ENCODE data around the gene NKTR.

The NKTR gene

DNA sequence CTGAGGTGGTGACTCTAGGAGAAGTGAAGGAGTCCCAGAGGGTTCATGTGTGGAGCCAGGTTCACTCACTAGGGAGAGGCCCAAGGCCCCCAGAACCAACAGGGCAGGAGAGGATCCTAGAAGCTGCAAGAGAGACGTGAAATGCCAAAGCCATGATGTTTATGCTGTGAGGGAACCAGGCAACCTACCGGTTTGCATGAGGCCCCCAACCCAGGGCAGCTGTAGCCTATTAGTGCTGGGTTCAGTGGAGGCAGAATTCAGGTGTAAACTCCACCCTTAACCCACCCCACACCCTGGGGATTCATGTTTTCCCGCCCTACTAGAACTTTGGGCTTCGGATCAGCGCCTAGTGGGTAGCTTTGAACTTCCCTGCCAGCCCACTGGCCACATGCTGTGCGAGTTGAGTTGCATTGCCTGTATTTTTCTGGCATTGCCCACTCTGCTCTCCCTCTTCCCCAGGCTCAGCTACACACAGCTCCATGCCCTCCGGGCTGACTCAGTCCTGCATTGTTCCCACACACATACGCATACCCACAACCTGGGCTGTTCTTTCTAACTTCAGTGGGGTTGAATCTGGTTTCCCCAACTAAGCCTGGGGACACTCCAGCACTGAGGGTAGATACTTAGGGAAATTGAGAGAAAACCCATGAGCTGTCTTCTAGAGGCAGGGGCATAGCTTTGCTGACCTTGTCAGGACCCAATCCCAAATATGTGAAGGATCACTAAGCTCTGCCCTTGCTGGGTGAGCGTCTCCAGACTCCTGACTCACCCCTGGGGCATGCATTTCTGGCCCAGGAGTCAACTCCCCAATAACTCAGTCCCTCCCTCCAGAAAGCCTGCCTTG lies 51.0 kb downstream of the NKTR start:
- no peak overlapping the region for H3K23ac ChIP-seq (ENCODE audit: low read length)
- H3K36me3 ChIP-seq (ENCODE audit: control insufficient read depth, insufficient read depth, low read length) = peaks cover 5% of the 10 kb centered on the region
- H3K18ac ChIP-seq (ENCODE audit: low read length) = no peak overlapping the region
- no peaks in the 10 kb centered on the region for H3K79me2 ChIP-seq (ENCODE audit: control insufficient read depth, insufficient read depth, low read length)
- peak overlapping the region; percentile 92 for H3K56ac ChIP-seq (ENCODE audit: low read length)
- H3K4me2 ChIP-seq (ENCODE audit: low read length) = no peak overlapping the region
- no peak overlapping the region for H3K9ac ChIP-seq (ENCODE audit: low read length)
- H3K27ac ChIP-seq (ENCODE audit: low read depth, low read length) = peak overlapping the region; percentile 29
- H3K4me1 ChIP-seq (ENCODE audit: control insufficient read depth, low read depth, low read length) = peaks cover 18% of the 10 kb centered on the region
- H3K4me3 ChIP-seq (ENCODE audit: low read length) = no peak overlapping the region
- no peak overlapping the region for H4K5ac ChIP-seq (ENCODE audit: low read length)
- H2BK120ac ChIP-seq (ENCODE audit: low read depth, low read length) = no peak overlapping the region
- no peak overlapping the region for H2BK5ac ChIP-seq (ENCODE audit: low read length)
- peaks cover 2% of the 10 kb centered on the region for H3K79me1 ChIP-seq (ENCODE audit: low read length)
- H3K4ac ChIP-seq (ENCODE audit: low read depth, low read length) = no peak overlapping the region
- no peak overlapping the region for H2BK15ac ChIP-seq (replicated peaks; ENCODE audit: low read depth)
- DNase-seq = peak; percentile 85
- H3K27me3 ChIP-seq (ENCODE audit: insufficient read depth, low read length, poor library complexity) = no peaks in the 10 kb centered on the region
- H2AK5ac ChIP-seq (ENCODE audit: low read length) = no peak overlapping the region
- WGBS (ENCODE audit: extremely low coverage, insufficient coverage, low lambda C conversion rate) = no CpG with 5 or more reads among the region's 9 CpGs
- H4K8ac ChIP-seq (ENCODE audit: low read depth, low read length) = no peak overlapping the region

DNA sequence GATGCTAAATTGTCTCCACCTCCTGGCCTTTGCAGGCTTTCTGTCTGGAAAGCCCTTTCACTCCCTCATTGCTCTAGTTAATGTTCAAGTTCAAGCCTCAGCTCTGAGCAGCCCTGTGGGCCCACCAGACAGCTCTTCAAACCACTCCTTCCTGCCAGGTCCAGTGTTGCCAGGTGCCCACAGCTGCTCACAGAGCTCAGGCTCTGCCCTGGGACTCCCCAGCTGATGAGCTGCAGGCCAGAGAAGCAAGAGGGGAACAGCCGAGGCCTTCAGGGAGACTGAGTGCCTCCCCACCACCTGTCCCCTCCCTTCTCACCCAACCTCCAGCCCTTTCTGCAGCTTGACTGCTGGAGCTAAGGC lies 51.7 kb downstream of the NKTR start:
- Histone ChIP-seq H2BK15ac (replicated peaks; ENCODE audit: low read depth) (no peak overlapping the region), H3K4ac (ENCODE audit: low read depth, low read length) (no peak overlapping the region), H3K4me3 (ENCODE audit: low read length) (no peak overlapping the region), H3K18ac (ENCODE audit: low read length) (no peak overlapping the region), H3K36me3 (ENCODE audit: control insufficient read depth, insufficient read depth, low read length) (peaks cover under 1% of the 10 kb centered on the region), H3K4me2 (ENCODE audit: low read length) (no peak overlapping the region), H3K27me3 (ENCODE audit: insufficient read depth, low read length, poor library complexity) (no peaks in the 10 kb centered on the region), H4K8ac (ENCODE audit: low read depth, low read length) (no peak overlapping the region), H3K79me1 (ENCODE audit: low read length) (peaks cover 2% of the 10 kb centered on the region), H3K27ac (ENCODE audit: low read depth, low read length) (peak overlapping the region; percentile 29), H3K4me1 (ENCODE audit: control insufficient read depth, low read depth, low read length) (peaks cover 18% of the 10 kb centered on the region), H3K23ac (ENCODE audit: low read length) (peak overlapping the region; percentile 61), H3K56ac (ENCODE audit: low read length) (peak overlapping the region; percentile 92), H3K79me2 (ENCODE audit: control insufficient read depth, insufficient read depth, low read length) (no peaks in the 10 kb centered on the region), H3K9ac (ENCODE audit: low read length) (no peak overlapping the region), H2BK120ac (ENCODE audit: low read depth, low read length) (no peak overlapping the region), H2AK5ac (ENCODE audit: low read length) (no peak overlapping the region), H4K5ac (ENCODE audit: low read length) (no peak overlapping the region), H2BK5ac (ENCODE audit: low read length) (no peak overlapping the region)
- no CpG with 5 or more reads among the region's 1 CpG for WGBS (ENCODE audit: extremely low coverage, insufficient coverage, low lambda C conversion rate)
- no peak for DNase-seq

DNA sequence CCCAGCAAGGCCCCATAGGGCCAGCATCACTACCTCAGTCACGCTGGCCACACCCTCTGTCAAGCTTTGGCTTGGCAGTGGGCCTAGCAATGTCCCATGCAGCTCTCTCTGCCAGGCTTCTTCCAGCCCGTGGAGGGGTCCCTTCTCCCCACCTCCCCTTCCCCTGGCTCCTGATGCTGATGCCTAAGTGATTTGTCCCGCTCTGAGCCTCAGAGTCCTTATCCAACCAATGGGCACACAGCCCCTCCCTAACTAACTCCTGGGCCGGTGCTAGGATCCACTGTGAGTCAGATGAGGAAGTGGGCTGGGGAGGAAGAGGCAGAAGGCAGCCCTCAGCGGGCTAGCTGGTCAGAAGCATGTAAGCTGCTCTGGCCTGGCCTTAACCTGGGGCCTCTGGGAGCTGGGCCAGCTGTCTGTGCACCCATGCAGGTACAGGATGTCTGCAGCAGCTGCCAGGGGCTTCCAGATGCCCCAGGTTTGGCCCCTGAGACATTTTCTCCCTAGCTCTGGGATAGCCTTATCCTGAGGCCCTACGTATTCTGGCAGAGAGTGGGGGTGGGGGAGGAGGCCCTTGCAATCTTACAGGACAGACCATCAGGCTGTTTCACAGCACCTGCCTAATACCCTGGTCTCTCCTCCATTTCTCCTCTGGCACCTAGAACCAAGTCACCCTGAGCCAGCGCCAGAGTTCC lies 52.3 kb downstream of the NKTR start:
- no CpG with 5 or more reads among the region's 7 CpGs for WGBS (ENCODE audit: extremely low coverage, insufficient coverage, low lambda C conversion rate)
- peak; percentile 67 for DNase-seq
- peak overlapping the region; percentile 29 for H3K27ac ChIP-seq (ENCODE audit: low read depth, low read length)
- no peak overlapping the region for H3K4me3 ChIP-seq (ENCODE audit: low read length)
- H3K23ac ChIP-seq (ENCODE audit: low read length) = peak overlapping the region; percentile 61
- H3K27me3 ChIP-seq (ENCODE audit: insufficient read depth, low read length, poor library complexity) = no peaks in the 10 kb centered on the region
- H3K9ac ChIP-seq (ENCODE audit: low read length) = peak overlapping the region; percentile 84
- H2AK5ac ChIP-seq (ENCODE audit: low read length) = no peak overlapping the region
- H3K4me1 ChIP-seq (ENCODE audit: control insufficient read depth, low read depth, low read length) = peaks cover 18% of the 10 kb centered on the region
- no peak overlapping the region for H2BK15ac ChIP-seq (replicated peaks; ENCODE audit: low read depth)
- H3K18ac ChIP-seq (ENCODE audit: low read length) = no peak overlapping the region
- no peak overlapping the region for H4K5ac ChIP-seq (ENCODE audit: low read length)
- peak overlapping the region; percentile 13 for H3K4me2 ChIP-seq (ENCODE audit: low read length)
- peak overlapping the region; percentile 92 for H3K56ac ChIP-seq (ENCODE audit: low read length)
- no peak overlapping the region for H2BK5ac ChIP-seq (ENCODE audit: low read length)
- H2BK120ac ChIP-seq (ENCODE audit: low read depth, low read length) = no peak overlapping the region
- no peaks in the 10 kb centered on the region for H3K79me2 ChIP-seq (ENCODE audit: control insufficient read depth, insufficient read depth, low read length)
- H3K79me1 ChIP-seq (ENCODE audit: low read length) = peaks cover 2% of the 10 kb centered on the region
- no peak overlapping the region for H4K8ac ChIP-seq (ENCODE audit: low read depth, low read length)
- H3K4ac ChIP-seq (ENCODE audit: low read depth, low read length) = no peak overlapping the region
- H3K36me3 ChIP-seq (ENCODE audit: control insufficient read depth, insufficient read depth, low read length) = no peaks in the 10 kb centered on the region

DNA sequence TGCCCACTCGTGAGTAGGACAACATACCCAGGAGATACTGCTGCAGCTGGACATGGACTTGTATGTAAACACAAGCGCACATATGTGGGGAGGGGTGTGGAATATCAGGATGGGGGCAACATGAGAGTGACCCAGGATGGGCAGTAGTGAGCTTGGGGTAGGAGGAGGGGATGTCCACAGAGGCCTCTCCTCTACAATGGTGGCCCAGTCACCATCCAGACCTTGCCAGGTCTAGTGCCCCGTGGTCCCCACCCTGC lies 52.7 kb downstream of the NKTR start:
- Histone ChIP-seq H2BK15ac (replicated peaks; ENCODE audit: low read depth) (no peak overlapping the region), H3K9ac (ENCODE audit: low read length) (peak overlapping the region; percentile 84), H3K18ac (ENCODE audit: low read length) (no peak overlapping the region), H3K79me1 (ENCODE audit: low read length) (peaks cover 2% of the 10 kb centered on the region), H3K4me2 (ENCODE audit: low read length) (peak overlapping the region; percentile 13), H3K4me1 (ENCODE audit: control insufficient read depth, low read depth, low read length) (peaks cover 18% of the 10 kb centered on the region), H3K79me2 (ENCODE audit: control insufficient read depth, insufficient read depth, low read length) (no peaks in the 10 kb centered on the region), H3K27ac (ENCODE audit: low read depth, low read length) (no peak overlapping the region), H2BK120ac (ENCODE audit: low read depth, low read length) (no peak overlapping the region), H3K36me3 (ENCODE audit: control insufficient read depth, insufficient read depth, low read length) (no peaks in the 10 kb centered on the region), H2AK5ac (ENCODE audit: low read length) (no peak overlapping the region), H3K56ac (ENCODE audit: low read length) (peak overlapping the region; percentile 92), H3K4me3 (ENCODE audit: low read length) (no peak overlapping the region), H2BK5ac (ENCODE audit: low read length) (no peak overlapping the region), H4K8ac (ENCODE audit: low read depth, low read length) (no peak overlapping the region), H3K27me3 (ENCODE audit: insufficient read depth, low read length, poor library complexity) (no peaks in the 10 kb centered on the region), H3K4ac (ENCODE audit: low read depth, low read length) (no peak overlapping the region), H4K5ac (ENCODE audit: low read length) (no peak overlapping the region), H3K23ac (ENCODE audit: low read length) (peak overlapping the region; percentile 48)
- no CpG with 5 or more reads among the region's 3 CpGs for WGBS (ENCODE audit: extremely low coverage, insufficient coverage, low lambda C conversion rate)
- DNase-seq = no peak

DNA sequence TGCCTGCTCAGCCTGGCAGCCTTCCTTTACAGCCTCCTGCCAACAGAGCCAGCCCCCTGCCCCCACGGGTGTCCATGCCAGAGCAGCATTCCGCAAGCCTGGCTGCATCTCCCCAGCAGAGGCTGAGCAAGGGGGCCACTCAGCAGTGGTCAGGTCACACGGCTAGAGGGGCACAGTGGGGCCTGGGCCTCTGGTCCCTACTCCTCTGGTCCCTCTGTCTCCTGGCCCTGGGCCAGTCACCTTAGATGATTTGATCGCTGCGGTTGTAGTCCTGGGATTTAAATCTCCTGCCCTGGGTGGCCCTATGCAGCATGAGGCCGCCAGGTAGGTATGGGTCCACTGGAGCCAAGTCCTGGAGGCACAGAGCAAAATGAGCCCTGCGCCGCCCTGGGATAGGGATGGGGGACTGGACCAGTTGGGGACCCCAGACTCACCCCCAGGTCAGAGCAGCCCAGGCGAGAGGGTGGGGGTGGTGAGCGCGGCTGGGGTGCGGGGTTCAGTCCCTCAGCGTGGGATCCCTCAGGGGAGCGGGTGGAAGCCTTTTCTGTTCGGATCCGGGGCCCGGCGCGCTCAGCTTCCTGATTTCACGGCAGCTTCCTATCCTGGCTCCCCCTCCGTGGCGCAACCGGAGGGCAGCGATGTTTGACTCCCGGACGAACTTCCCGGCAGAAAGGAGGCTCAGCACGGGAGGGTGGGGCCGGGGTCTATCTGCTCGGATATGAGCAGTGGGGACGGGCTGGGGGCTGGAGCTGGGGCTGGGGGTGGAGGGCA lies 53.3 kb downstream of the NKTR start, which contains the start of gene ZBTB47:
TSS of gene ZBTB47 (plus strand) at position 138 of the 771 bp plus-strand sequence. CDS start 4,659 bp downstream, outside the sequence.
- no peak within 1 kb of the TSS for H2BK15ac ChIP-seq (replicated peaks; ENCODE audit: low read depth)
- H3K23ac ChIP-seq (ENCODE audit: low read length) = peak within 1 kb of the TSS; percentile 61
- no peak within 1 kb of the TSS for H2BK120ac ChIP-seq (ENCODE audit: low read depth, low read length)
- H2BK5ac ChIP-seq (ENCODE audit: low read length) = no peak within 1 kb of the TSS
- peak within 1 kb of the TSS; percentile 56 for H3K4me3 ChIP-seq (ENCODE audit: low read length)
- peaks cover 2% of the 10 kb centered on the region for H3K79me1 ChIP-seq (ENCODE audit: low read length)
- peak within 1 kb of the TSS; percentile 71 for H3K18ac ChIP-seq (ENCODE audit: low read length)
- no peaks in the 10 kb centered on the region for H3K79me2 ChIP-seq (ENCODE audit: control insufficient read depth, insufficient read depth, low read length)
- peaks cover 18% of the 10 kb centered on the region for H3K4me1 ChIP-seq (ENCODE audit: control insufficient read depth, low read depth, low read length)
- no CpG with 5 or more reads among the region's 31 CpGs for WGBS (ENCODE audit: extremely low coverage, insufficient coverage, low lambda C conversion rate)
- peak within 1 kb of the TSS; percentile 29 for H4K8ac ChIP-seq (ENCODE audit: low read depth, low read length)
- peak within 1 kb of the TSS; percentile 84 for H3K9ac ChIP-seq (ENCODE audit: low read length)
- no peaks in the 10 kb centered on the region for H3K27me3 ChIP-seq (ENCODE audit: insufficient read depth, low read length, poor library complexity)
- H3K4me2 ChIP-seq (ENCODE audit: low read length) = peak within 1 kb of the TSS; percentile 57
- H3K27ac ChIP-seq (ENCODE audit: low read depth, low read length) = peak within 1 kb of the TSS; percentile 29
- peak; percentile 41 for DNase-seq
- H2AK5ac ChIP-seq (ENCODE audit: low read length) = no peak within 1 kb of the TSS
- peak within 1 kb of the TSS; percentile 96 for H3K4ac ChIP-seq (ENCODE audit: low read depth, low read length)
- peak within 1 kb of the TSS; percentile 92 for H3K56ac ChIP-seq (ENCODE audit: low read length)
- H4K5ac ChIP-seq (ENCODE audit: low read length) = no peak within 1 kb of the TSS
- H3K36me3 ChIP-seq (ENCODE audit: control insufficient read depth, insufficient read depth, low read length) = no peaks in the 10 kb centered on the region
